Astrocyte (in vitro differentiated cells and primary cell): ENCODE data around the gene GPC3. TPM values are rescaled to one million over a fixed set of nuclear protein-coding genes. Genes with fewer than 3 reads are reported as not detected.

ENCODE experiments used
- DNase-seq: peaks from one replicate; pipeline ENCODE4 v3.0.0-alpha.2; 2010; ENCODE audit warnings: low read depth
- FAIRE-seq: peaks from 2 replicates; lab custom pipeline; 2011; peaks lifted over from hg19 to GRCh38; lab: Jason Lieb, UNC
- H2AFZ ChIP-seq: 2 replicates; pipeline ENCODE4 v1.6.0; 2012; ENCODE audit warnings: low read depth, low read length, inconsistent platforms
- H3K27ac ChIP-seq: 2 replicates; pipeline ENCODE4 v1.5.1; 2011; ENCODE audit warnings: low read depth, low read length, inconsistent platforms
- H3K27me3 ChIP-seq: 2 replicates; pipeline ENCODE4 v1.6.0; 2011; ENCODE audit warnings: low read length, inconsistent platforms; ENCODE audit not compliant: insufficient read depth
- H3K36me3 ChIP-seq: 2 replicates; pipeline ENCODE4 v1.5.1; 2011; ENCODE audit warnings: low read length, inconsistent platforms; ENCODE audit not compliant: insufficient read depth
- H3K4me1 ChIP-seq: 2 replicates; pipeline ENCODE4 v1.5.1; 2011; ENCODE audit warnings: low read length, inconsistent platforms; ENCODE audit not compliant: insufficient read depth
- H3K4me2 ChIP-seq: 2 replicates; pipeline ENCODE4 v1.6.0; 2012; ENCODE audit warnings: low read length, inconsistent platforms
- H3K4me3 ChIP-seq: 2 replicates; pipeline ENCODE4 v1.5.1; 2011; ENCODE audit warnings: low read depth, mild to moderate bottlenecking, low read length, inconsistent platforms; ENCODE audit not compliant: insufficient read depth
- H3K79me2 ChIP-seq: 2 replicates; pipeline ENCODE4 v1.6.0; 2012; ENCODE audit warnings: mild to moderate bottlenecking, low read length, inconsistent platforms; ENCODE audit not compliant: insufficient read depth
- H3K9ac ChIP-seq: 2 replicates; pipeline ENCODE4 v1.6.0; 2012; ENCODE audit warnings: mild to moderate bottlenecking, low read length, inconsistent platforms
- H3K9me3 ChIP-seq: 2 replicates; pipeline ENCODE4 v1.5.1; 2012; ENCODE audit warnings: low read depth, mild to moderate bottlenecking, low read length, inconsistent platforms; ENCODE audit not compliant: insufficient read depth
- H4K20me1 ChIP-seq: 2 replicates; pipeline ENCODE4 v1.6.0; 2012; ENCODE audit warnings: low read length, inconsistent platforms; ENCODE audit not compliant: insufficient read depth
- H3K27ac Mint-ChIP-seq: one replicate; pipeline ENCODE4 v1.8.0; 2021; ENCODE audit warnings: mild to moderate bottlenecking, mixed read lengths; ENCODE audit not compliant: unreplicated experiment
- H3K27me3 Mint-ChIP-seq: one replicate; pipeline ENCODE4 v1.8.0; 2021; ENCODE audit warnings: low read depth, mixed read lengths; ENCODE audit not compliant: unreplicated experiment
- H3K36me3 Mint-ChIP-seq: one replicate; pipeline ENCODE4 v1.8.0; 2021; ENCODE audit warnings: low read depth, mixed read lengths; ENCODE audit not compliant: unreplicated experiment
- H3K4me1 Mint-ChIP-seq: one replicate; pipeline ENCODE4 v1.8.0; 2021; ENCODE audit warnings: low read depth, mixed read lengths; ENCODE audit not compliant: unreplicated experiment
- H3K4me3 Mint-ChIP-seq: one replicate; pipeline ENCODE4 v1.8.0; 2021; ENCODE audit warnings: mild to moderate bottlenecking, moderate library complexity, mixed read lengths; ENCODE audit not compliant: unreplicated experiment
- H3K9me3 Mint-ChIP-seq: one replicate; pipeline ENCODE4 v1.8.0; 2021; ENCODE audit warnings: mild to moderate bottlenecking, mixed read lengths; ENCODE audit not compliant: unreplicated experiment
- CTCF ChIP-seq: IDR thresholded peaks from 2 replicates; pipeline ENCODE4 v1.5.1; 2011; ENCODE audit warnings: low read depth, mild to moderate bottlenecking, inconsistent platforms, low read length, moderate library complexity; ENCODE audit not compliant: insufficient read depth
- EZH2 ChIP-seq: IDR thresholded peaks from 2 replicates; pipeline ENCODE4 v1.6.1; 2012; ENCODE audit warnings: mild to moderate bottlenecking, low read length, inconsistent platforms; ENCODE audit not compliant: insufficient read depth
- total RNA-seq: library from RNA; stranded (reverse); gene quantifications from 2 replicates; pipeline ENCODE4 v1.2.1, GENCODE V29; 2021

GPC3 gene
- total RNA-seq, 1 donor from 2014 or later = 8.2 TPM

- no peak overlapping the region for H3K27ac ChIP-seq
- H3K4me3 ChIP-seq = no peak overlapping the region
- H3K9ac ChIP-seq = no peak overlapping the region
- no peaks in the 10 kb centered on the region for H4K20me1 ChIP-seq
- no peak for DNase-seq
- H3K27ac Mint-ChIP-seq = no peak overlapping the region
- H3K9me3 ChIP-seq = no peaks in the 10 kb centered on the region
- no peak overlapping the region for H3K4me2 ChIP-seq
- no peaks in the 10 kb centered on the region for H3K27me3 ChIP-seq
- H3K36me3 ChIP-seq = no peaks in the 10 kb centered on the region
- FAIRE-seq = peak; percentile 9
- H3K4me1 Mint-ChIP-seq = peaks cover 13% of the 10 kb centered on the region
- no peak overlapping the region for H2AFZ ChIP-seq
- H3K36me3 Mint-ChIP-seq = no peaks in the 10 kb centered on the region
- no peaks in the 10 kb centered on the region for H3K9me3 Mint-ChIP-seq
- TF ChIP-seq CTCF (no peak), EZH2 (no peak)
- no peak overlapping the region for H3K4me3 Mint-ChIP-seq
- H3K79me2 ChIP-seq = no peaks in the 10 kb centered on the region
- H3K27me3 Mint-ChIP-seq = no peaks in the 10 kb centered on the region
- H3K4me1 ChIP-seq = no peaks in the 10 kb centered on the region
Measured at GRCh38 chrX:133633950-133634349, 351.4 kb downstream of the GPC3 start.

GRCh38 chrX:133633162-133633561 is 352.2 kb downstream of the GPC3 start:
- TF ChIP-seq EZH2 (no peak), CTCF (no peak)

GRCh38 chrX:133630362-133630761 is 355.0 kb downstream of the GPC3 start:
- no peak overlapping the region for H3K4me2 ChIP-seq

More at GRCh38 chrX:133633162-133633561, 352.2 kb downstream of the GPC3 start:
- Histone ChIP-seq H3K9ac (no peak overlapping the region), H4K20me1 (no peaks in the 10 kb centered on the region), H3K27ac (no peak overlapping the region), H3K4me2 (no peak overlapping the region), H3K36me3 (no peaks in the 10 kb centered on the region), H2AFZ (no peak overlapping the region), H3K4me1 (no peaks in the 10 kb centered on the region), H3K9me3 (no peaks in the 10 kb centered on the region), H3K27me3 (no peaks in the 10 kb centered on the region), H3K79me2 (no peaks in the 10 kb centered on the region), H3K4me3 (no peak overlapping the region)
- no peak for DNase-seq
- FAIRE-seq = peak; percentile 20
- Mint-ChIP-seq H3K27me3 (no peaks in the 10 kb centered on the region), H3K27ac (no peak overlapping the region), H3K9me3 (no peaks in the 10 kb centered on the region), H3K4me3 (no peak overlapping the region), H3K36me3 (no peaks in the 10 kb centered on the region), H3K4me1 (peaks cover 7% of the 10 kb centered on the region)

More at GRCh38 chrX:133630362-133630761, 355.0 kb downstream of the GPC3 start:
- no peaks in the 10 kb centered on the region for H3K36me3 Mint-ChIP-seq
- no peak overlapping the region for H2AFZ ChIP-seq
- DNase-seq (no peak), FAIRE-seq (no peak)
- no peak overlapping the region for H3K27ac ChIP-seq
- no peak overlapping the region for H3K9ac ChIP-seq
- H3K9me3 ChIP-seq = no peaks in the 10 kb centered on the region
- no peak overlapping the region for H3K4me3 Mint-ChIP-seq
- no peaks in the 10 kb centered on the region for H3K4me1 ChIP-seq
- H3K27ac Mint-ChIP-seq = no peak overlapping the region
- no peak overlapping the region for H3K4me3 ChIP-seq
- no peaks in the 10 kb centered on the region for H3K36me3 ChIP-seq
- TF ChIP-seq CTCF (no peak), EZH2 (no peak)
- no peaks in the 10 kb centered on the region for H3K27me3 ChIP-seq
- no peaks in the 10 kb centered on the region for H3K27me3 Mint-ChIP-seq
- no peaks in the 10 kb centered on the region for H3K9me3 Mint-ChIP-seq
- peaks cover 5% of the 10 kb centered on the region for H3K4me1 Mint-ChIP-seq
- no peaks in the 10 kb centered on the region for H4K20me1 ChIP-seq
- no peaks in the 10 kb centered on the region for H3K79me2 ChIP-seq
